Measurements from ENCODE around the gene TOR1B.

GRCh38 chr9:129775448-129775798 lies 27.6 kb upstream of the TOR1B start:
- no peak for TF ChIP-seq CTCF (IDR thresholded peaks at IDR 0.05)
- no peak for TF ChIP-seq POLR2A (IDR thresholded peaks at IDR 0.05)
